NCI-H2171 (cell line): ENCODE data around the gene MED26.

Experiments
- DNase-seq: peaks from one replicate; lab custom pipeline; 2025; lab: John Stamatoyannopoulos, UW

MED26 gene

DNA sequence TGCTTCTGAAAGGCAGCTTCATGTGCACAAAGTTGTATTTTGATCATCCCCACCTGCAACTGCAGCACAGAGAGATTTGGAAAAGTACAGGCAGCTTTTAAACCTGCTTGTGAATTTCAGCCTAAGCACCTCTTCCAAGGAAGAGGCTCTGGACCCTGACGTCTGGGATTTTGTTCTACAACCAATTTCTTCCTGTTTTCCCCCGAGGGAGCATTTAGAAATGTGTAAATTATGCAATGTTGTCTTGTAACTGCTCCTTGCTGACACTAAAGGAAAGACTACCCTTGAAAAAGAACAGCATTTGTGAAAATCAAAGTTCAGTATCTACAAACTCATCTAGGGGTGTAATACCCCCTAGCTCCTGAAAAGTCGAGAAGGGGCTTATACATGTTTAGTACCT lies 15.4 kb downstream of the MED26 start:
- DNase-seq: no peak

DNA sequence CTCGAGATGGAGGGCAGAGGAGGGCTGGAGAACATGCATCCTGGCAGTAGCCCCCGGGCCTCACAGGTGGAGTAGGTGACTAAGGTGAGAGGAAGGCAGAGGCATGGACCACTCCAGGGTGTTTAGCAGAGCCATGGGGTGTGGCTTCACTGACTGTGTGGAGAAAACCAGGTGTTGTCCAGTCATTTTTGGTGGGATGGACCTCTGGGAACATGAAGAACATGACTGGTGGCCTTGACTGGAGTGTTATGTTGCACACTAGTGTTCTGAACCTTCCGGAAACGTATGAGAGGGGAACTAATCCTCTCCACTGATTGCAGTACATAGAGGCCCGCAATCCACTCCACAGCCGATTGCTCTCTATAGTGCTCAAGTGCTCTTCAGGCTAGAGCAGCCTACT lies 16.9 kb downstream of the MED26 start:
- DNase-seq: no peak

DNA sequence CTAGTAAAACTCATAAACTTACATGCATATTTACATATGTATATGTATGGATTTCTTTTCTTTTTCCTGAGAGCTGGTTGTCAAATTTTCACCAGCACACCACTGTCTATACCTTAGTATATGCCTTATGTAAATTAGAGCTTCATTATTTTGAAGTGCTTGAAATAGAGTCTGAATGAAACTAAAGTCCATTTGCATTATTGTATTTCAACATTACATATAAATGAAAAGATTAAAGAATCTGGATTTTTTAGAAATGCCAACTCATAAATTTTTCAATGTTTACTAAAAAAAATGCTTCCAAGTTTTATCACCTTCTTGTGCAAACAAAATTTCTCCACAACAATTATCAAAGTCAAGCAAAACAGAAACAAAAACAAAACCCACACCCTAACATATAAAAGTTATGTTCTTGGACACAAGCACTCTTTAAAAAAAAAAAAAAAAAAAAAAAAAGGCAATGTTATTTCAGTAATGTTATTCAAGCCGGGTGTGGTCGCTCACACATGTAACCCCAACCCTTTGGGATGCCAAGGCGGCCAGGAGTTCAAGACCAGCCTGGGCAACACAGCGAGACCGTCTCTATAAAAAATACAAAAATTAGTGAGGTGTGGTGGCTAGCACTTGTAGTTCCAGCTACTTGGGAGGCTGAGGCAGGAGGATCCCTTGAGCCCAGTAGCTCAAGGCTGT lies 18.3 kb downstream of the MED26 start:
- DNase-seq: no peak

DNA sequence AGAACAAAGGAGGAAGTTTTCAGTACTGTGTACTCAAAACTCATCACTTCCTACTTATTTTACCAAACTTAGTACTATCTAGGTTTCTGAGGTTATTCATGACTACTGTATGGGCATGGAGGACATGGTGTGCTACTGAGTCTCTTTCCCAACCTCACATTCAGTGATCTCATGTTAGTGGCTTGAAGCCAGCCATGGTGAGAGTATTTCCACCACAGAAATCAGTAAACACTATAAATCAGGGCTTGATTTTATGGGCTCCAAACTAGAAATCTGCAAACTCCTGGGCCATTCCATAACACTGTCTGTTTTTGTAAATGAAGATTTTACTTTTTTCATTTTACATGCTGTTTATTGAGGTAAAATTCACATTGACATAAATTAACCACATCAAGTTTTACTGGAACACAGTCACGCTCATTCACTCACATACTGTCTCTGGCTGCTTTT lies 19.7 kb downstream of the MED26 start:
- DNase-seq: no peak

DNA sequence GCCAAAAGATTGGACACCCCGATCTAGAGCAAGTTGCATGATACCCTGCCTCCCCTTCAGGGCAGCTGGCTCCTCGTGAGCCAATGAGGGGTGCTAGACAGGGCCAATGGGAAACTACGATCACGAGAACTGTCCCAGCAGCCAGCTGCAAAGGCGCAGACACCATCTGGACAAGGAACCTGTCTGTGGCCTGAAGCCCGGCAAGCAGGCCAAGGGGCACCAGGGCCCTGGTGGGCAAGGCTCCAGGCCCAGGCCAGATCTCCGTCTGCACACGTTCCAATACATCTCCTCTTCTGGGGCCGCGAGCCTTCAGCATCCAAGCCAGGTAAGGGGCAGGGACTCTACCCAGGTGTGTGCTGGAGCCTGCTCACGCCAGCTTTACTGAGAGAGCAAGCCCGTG lies 20.2 kb downstream of the MED26 start:
- DNase-seq: no peak

DNA sequence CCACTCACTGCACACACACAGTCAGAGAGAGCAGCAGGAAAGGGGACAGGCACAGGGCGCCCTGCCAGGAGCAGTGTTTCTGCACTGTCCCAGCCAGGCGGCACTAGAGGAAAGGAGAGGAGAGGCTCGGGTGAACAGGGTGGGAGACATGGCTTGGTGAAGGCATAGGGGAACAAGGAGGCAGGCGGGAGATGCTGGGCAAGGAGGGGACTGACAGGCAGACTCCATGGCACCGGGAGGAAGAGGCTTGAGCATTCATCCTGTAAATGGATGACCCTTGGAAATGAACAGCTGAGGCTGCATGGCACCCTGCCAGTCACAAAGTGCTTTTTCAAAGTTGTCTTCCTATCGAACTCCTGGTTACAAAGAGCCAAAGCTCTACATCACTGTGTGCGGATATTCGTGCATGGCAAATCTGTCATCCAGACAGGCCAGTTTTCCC lies 22.4 kb downstream of the MED26 start:
- DNase-seq: no peak

DNA sequence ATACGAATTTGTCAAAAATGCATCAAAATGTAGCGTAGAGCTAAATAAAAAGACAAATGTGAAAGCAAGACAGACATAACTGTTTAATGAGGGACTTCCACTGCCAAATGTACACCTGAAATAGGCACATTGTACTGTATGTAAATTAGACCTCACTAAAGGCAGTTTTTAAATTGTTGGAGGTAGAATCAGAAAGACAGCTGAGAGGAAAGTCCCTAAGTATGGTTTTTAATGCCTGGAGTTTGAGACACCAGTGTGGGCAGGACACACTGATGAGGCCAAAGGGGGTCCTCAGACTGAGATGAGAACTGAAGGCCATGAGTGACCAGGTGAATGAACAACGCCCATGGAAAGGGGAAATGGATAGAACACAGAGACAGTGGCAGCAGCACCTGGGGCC lies 22.9 kb downstream of the MED26 start:
- no peak for DNase-seq

DNA sequence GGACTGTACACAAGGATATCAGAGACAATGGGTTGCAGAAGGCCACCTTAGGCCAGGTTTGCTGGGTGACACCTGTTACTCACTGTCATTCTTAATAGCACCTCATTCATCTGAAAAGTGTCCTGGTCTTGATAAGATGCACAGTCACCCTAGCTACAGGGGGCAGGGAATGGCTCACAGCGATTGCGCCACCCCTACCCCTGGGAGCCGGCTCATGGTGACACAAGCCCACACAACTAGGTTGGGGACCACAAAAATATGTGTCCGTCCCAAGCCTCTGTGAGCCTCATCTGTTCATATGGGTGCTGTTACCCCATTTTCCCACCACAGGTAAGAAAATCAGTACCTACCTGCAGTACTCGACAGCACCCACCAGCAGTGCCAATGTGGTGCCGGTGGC lies 23.4 kb downstream of the MED26 start:
- no peak for DNase-seq

DNA sequence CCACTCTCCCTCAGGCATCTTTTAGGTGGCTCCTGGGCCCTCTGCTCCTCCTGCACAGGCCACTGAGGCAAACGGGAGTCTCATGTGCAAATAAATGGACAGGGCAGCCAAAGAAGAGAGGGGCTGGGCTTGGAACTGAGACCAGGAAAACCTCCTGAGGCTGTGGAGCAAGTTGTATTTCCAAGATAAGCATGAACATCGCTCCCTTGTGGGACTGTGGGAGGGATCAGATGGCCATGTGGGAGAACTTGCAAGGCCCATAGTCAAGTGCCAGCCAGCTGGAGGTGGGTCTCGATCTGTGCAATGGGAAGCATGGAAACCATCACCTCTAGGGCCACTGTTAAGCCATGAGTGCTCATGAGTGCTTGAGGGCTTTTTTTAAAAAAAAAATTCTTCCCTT lies 24.9 kb downstream of the MED26 start:
- DNase-seq: no peak

DNA sequence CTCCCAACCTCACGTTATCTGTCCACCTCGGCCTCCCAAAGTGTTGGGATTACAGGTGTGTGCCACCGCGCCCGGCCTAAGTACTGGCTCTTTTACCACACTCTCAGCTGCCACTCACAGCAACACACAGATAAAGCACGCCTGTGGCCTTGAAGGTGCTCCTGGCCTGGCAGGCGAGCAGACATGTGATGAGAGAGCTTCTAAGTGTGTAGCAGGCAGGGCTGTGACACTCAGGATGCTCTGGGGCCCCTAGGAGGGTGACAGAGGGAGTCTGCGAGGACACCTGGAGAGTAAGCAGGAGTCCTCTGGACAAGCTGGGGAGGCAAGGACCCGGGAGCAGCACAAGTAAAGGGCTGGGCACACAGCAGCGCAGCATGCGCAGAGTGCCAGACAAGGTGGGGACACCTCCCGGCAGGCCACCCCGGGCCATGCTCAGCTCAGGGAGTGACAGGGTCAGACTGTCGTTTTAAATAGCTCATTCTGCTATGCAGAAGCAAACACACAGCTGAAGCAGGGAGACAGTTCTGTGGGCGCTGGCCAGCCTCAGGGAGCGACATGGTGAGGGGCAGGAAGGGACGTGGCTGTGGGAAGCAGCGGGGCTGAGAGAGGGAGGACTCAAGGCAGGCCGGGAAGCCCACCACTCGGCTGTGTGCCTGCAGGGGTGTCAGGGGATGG lies 26.5 kb downstream of the MED26 start:
- no peak for DNase-seq

DNA sequence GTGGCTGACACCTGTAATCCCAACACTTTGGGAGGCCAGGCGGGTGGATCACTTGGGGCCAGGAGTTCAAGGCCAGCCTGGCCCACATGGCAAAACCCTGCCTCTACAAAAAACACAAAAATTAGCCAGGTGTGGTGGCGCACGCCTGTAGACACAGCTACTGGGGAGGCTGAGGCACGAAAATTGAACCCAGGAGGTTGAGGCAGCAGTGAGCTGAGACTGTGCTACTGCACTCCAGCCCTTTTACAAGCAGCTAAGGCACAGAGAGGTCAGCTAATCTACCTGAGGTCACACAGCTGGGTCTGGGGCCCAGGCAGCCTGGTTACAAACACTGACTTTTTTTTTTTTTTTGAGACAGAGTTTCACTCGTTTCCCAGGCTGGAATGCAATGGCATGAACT lies 27.2 kb downstream of the MED26 start:
- no peak for DNase-seq

DNA sequence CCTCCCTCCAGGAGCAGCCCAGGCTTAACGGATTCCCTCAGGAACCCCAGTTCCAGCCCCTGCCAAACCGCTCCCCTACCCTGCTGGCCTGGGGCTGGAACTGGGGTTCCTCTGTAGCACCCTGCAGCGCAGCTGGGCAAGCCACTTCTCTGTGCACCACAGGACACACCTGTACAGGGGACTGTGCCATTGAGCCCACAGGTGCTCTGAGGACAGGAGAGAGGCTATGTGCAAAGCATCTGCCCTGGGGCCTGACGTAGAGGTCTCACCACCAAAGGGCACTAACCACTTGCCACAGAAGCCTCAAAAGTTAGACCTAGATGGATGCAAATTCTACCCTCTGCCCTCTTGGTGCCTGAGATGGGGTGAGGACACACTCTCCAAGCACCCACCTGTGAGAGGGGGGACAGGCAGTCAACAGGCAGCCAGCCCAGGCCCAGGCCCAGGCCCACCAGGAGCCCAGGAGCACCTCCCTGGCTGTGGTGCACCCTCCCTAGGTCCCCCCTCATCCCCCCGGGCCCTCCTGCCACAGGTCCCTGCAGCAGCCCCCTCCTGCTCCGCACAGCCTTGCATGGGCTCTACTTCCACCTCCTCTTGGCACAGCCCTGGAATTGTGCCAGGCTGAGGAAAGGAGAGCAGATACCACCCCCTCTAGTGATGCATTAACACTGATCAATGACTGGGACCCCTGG lies 28.2 kb downstream of the MED26 start:
- no peak for DNase-seq

DNA sequence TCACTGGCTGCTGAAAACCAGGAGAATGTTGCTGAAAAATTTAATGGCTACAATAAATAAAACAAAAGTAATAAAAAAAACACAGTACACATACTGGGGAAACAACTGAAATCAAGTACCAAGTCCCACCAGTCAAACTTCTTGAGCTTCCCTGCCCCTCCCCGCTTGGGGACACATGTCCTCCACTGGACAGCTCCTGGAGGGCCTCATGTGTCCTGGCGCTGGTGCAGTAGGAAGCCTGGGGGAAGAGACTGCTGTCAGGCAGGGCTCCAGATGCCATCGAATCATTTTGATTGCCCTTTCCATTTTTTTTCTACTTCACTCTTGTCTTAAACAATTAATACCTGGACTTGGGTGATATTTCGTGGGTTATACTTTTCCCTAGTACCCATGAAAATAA lies 29.2 kb downstream of the MED26 start:
- DNase-seq: no peak

DNA sequence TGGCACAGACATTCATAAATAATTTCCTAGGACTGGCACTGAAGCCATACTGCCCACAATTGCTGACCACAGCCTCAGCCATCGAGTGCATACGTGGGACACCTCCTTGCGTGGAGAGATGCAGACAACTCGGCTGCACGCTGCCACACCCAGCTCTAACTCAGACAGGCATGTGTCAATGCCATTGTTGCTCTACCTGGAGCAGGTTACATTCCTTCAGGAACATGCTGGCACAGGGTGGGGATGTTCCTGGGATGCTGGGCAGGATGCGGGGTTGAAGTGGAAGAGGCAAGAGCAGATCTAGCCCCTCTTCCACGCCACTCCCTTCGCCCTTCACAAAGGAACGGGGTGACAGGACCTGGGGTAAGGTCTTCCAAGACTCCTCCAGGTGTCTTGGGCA lies 31.6 kb downstream of the MED26 start:
- DNase-seq: no peak

DNA sequence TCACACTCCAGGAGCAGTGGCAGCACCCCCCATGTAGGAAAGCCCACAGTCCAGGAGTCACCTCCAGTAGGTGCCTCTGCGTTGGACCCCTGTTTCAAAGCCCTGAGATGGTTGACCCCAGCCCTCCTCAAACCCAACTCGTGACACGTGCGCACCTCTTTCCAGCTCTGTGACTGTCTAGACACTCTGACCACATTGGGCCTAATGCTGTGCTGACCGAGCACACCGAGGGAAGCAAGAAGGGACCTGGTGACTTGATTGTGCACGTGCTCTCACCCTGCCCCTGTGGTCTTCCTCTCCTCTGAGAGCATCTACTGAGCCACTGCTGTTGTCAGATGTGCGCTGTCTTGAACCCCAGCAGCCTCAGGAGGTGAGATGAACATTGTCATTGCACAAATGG lies 32.9 kb downstream of the MED26 start:
- no peak for DNase-seq

DNA sequence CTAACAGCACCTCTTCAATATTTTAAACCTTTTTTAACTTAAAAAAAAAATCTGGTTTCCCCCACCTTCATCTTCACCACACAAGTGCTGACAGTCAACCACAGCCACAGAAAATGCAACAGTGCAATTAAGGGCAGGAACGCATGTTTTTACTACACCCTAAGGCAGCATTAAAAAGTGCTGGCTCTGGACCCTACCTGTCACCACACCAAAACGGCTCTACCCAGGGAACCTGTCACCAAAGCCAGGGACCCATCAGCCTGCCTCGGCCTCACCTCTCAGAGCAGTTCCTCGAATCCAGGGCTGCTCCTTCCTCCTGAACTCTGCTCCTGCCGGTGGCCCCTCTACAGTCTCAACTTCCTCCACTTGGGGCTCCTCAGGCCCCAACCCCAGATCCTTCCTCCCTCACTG lies 33.3 kb downstream of the MED26 start:
- no peak for DNase-seq

DNA sequence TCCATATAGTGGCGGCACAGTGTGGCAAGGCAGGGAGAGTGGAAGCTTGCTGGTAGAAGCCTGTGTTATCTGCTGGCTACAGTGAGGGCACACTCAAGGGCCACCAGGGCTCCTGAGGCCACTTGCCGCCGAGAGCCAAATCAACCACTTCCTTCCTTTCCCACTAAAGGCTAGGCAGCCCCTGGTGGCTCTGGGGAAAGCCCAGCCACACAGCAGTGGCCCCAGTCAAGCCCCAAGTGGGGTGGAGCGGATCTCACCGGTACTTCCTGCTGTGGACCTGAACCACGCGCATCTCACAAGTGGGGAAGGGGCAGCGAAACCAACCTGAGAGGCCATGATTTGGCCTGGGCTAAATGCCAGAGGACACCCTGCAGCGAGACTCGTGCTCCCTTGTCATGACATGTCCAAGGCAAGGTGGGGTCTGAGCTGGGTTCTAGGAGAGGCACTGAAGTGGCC lies 33.8 kb downstream of the MED26 start:
- no peak for DNase-seq

DNA sequence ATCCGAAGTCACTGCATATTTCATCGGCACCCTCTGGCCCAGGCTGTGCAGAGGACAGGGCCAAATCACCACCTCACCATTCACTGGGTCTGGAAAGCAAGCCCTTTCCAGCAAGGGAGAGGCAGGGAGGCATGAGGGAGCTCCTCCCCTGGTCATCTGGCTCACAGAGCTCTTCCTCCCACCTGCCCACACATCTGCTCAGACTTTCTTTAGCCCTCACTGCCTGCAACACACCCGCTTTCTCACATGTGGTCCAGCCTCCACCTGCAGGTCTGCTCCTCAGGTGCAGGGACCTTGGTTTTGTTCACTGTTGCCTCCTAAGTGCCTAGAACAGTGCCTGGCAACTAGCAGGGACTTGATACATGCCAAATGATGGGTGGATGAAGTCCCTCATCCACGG lies 34.8 kb downstream of the MED26 start:
- no peak for DNase-seq

DNA sequence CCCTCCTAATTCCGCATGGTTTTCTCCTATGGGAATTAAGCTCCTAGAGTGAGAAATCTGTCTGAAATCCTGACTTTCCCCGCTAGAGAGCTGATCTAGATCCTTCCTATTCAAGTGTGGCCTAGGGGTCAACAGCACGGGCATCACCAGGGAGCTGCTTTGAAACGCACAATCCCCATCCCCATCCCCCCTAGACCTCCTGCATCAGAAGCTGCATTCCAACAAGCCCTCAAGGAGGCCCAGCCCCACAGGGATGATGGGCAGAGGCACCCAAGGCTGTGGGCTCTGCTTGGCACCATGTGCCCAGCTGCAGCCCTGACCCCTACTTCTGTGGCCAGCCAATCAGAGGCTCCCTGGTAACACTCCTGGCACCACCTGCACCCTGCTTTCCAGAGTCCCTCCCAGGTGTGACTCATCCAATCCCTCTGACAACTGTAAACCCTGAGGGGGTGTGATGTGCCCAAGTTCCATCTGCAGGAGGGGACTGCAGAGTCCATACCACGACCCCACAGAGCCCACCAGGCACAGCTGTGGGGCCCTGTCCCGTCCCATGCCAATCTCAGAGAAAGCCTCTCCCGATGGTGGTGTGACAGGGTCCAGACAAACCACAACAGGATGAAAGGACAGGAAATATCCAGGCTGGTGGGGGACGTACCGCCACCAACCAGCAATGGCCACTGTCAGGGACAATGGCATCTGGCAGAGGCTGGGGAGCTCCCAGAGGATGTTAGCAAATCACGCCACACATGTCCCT lies 36.0 kb downstream of the MED26 start:
- no peak for DNase-seq

DNA sequence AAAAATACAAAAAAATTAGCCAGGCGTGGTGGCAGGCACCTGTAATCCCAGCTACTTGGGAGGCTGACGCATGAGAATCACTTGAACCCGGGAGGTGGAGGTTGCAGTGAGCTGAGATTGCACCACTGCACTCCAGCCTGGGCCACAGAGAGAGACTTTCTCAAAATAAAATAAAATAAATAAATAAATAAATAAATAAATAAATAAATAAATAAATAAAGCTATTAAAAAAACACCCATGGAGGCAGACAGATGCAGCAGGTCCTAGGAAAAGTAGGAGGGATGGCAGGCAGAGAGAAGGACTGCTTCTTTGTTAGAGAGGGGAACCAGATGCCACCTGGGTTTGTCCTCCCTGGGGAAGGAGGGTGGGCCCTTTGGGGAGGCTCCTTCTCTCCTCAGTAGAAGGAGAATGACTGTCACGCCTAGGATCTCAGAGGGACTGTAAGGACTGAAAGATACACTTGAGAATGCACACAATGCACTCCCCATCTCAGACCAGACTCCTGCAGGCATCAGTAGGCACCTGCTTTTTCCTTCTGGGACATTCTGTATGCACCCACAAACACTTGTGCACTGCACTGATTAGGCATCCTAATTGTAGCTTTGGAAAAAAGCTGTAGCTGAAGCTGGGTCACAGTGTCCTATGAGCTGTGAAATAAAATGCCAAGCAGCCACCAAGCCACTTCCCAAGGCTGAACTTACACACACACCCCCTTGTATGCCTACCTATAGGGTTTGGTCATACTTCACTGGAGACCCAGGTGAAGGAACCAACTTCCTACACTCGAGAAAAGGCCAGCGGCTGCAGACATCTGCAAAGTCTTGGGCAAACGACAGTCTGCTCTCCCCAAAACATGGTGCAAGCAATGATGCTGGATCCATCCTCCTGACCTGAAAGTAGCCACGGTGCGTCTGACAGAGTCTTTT lies 36.9 kb downstream of the MED26 start:
- DNase-seq: peak; percentile 28

DNA sequence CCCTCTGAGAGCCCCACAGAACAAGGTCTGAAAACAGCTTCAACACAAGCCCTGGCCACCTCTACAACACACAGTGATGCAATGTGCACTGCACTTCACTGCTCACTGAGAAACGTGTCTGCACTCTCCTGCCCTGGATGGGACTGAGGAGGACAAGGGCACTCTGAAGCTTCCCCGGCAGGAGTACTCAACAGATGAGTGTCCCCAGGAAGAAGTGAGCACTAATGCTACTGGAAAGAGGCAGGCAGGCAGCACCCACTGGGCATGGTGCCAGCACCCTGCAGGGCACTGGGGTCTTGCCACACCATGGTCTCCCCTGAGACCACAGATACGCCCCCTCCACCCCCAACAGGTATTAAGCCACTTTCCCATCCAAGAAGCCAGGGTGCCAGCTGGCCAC lies 38.1 kb downstream of the MED26 start:
- peak; percentile 58 for DNase-seq
